ENCODE results near the gene DOK1.

Gene DOK1

DNA sequence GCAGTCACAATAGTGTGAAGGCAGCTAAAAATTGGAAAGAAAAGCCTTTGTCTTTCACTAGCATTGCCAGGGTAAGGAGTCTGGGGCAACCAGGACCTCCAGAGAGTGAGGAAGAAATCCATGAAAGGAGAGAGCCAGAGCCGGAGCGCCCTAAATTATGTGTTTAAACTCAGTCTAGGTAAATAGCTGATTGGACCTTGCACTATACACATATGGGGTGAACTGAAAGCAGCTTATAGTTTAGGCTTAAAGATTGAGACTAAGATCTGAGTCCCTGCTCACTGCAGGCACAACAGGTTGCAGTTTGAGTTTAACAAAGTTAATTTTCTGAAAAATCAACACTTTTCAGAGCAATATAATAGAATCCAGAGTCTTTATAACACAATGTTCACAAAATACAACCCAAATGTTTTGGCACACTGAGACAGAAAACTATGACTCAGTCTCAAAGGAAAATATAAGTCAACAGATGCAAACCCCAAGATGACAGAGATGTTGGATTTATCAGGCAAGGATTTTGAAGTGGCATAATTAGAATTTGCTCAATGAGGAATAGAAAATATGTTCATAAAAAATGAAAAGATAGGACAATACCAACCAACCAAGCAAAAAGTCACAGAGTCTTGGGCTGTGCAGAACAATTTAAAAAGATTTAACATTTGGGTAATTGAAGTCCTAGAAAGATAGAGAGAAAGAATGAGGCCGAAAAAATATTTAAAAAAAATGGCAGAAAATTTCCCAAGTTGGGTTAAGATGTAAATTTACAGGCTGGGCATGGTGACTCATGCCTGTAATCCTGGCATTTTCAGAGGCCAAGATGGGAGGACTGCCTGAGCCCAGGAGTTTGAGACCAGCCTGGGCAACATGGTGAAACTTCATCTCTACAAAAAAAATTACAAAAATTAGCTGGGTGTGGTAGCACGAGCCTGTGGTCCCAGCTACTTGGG is 39.6 kb downstream of the DOK1 start:
- Histone ChIP-seq H3K4me1 (no peaks in the 10 kb centered on the region), H3K4me3 (no peak overlapping the region), H3K27me3 (no peaks in the 10 kb centered on the region), H3K27ac (no peak overlapping the region), H3K9me3 (no peaks in the 10 kb centered on the region), H3K36me3 (no peaks in the 10 kb centered on the region), H3K4me2 (no peak overlapping the region), H4K20me1 (no peaks in the 10 kb centered on the region), H3K9ac (no peak overlapping the region)
- TF ChIP-seq Cebpa-rat (IDR thresholded peaks at IDR 0.05) = no peak

DNA sequence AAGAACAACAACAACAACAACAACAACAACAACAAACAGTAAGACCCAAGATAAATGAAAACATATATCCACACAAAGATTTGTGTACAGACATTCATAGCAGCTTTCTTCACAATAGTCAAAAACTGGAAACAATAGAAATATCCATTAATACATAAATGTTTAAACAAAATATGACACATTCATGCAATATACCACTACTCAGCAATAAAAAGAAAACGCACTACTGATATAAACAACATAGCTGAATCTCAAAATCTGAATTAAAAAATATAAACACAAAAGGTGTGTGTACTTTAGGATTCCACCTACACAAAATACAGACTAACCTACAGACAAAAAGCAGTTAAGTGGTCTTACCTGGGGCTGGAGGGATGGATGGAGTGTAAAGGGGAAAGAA is 42.1 kb downstream of the DOK1 start:
- no peaks in the 10 kb centered on the region for H3K36me3 ChIP-seq
- H4K20me1 ChIP-seq = no peaks in the 10 kb centered on the region
- no peak for TF ChIP-seq Cebpa-rat (IDR thresholded peaks at IDR 0.05)
- H3K9me3 ChIP-seq = no peaks in the 10 kb centered on the region
- no peak overlapping the region for H3K9ac ChIP-seq
- no peak overlapping the region for H3K4me3 ChIP-seq
- H3K27ac ChIP-seq = no peak overlapping the region
- H3K4me2 ChIP-seq = no peak overlapping the region
- H3K27me3 ChIP-seq = no peaks in the 10 kb centered on the region
- 0 out of 2 replicates have a peak, but pooled peaks cover 7% of the 10 kb centered on the region for H3K4me1 ChIP-seq

DNA sequence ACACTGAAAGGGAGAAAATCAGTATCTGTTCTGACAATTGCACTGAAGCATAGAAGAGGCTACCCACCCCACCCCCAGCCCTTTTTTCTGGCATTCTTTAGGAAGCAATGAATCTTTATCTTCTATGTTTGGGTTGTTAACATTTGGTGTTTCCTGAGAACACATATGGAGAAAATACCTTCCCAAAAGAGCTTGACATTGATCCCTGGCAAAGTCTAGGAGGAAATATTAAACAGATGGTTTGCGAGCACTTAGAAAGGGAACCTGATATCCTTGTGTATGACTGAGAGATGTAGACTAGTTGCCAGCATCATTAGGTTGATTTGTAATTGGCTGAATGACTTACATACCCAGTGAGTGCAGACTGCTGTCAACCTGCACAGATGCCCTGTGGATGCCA is 42.9 kb downstream of the DOK1 start:
- Histone ChIP-seq H3K9me3 (no peaks in the 10 kb centered on the region), H3K27ac (no peak overlapping the region), H3K27me3 (no peaks in the 10 kb centered on the region), H3K4me2 (no peak overlapping the region), H4K20me1 (no peaks in the 10 kb centered on the region), H3K4me1 (0 out of 2 replicates have a peak, but pooled peaks cover 7% of the 10 kb centered on the region), H3K9ac (no peak overlapping the region), H3K36me3 (no peaks in the 10 kb centered on the region), H3K4me3 (no peak overlapping the region)
- TF ChIP-seq Cebpa-rat (IDR thresholded peaks at IDR 0.05) = no peak

DNA sequence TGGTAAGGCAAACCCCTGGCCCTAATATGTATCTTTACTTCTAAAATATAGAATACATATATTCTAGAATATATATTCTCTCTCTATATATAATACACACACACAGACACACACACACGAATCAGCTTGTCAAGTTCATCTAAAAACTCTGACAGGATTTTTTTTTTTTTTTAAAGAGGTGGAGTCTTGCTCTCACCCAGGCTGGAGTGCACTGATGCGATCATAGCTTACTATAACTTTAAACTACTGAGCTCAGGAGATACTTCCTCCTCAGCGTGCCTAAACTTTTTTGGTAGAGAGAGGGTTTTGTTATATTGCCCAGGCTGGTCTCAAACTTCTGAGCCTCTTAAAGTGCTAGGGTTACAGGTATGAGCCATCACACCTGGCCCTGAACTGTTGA is 45.2 kb downstream of the DOK1 start:
- no peak for TF ChIP-seq Cebpa-rat (IDR thresholded peaks at IDR 0.05)
- Histone ChIP-seq H3K27ac (no peak overlapping the region), H3K4me3 (no peak overlapping the region), H4K20me1 (no peaks in the 10 kb centered on the region), H3K9me3 (no peaks in the 10 kb centered on the region), H3K36me3 (no peaks in the 10 kb centered on the region), H3K27me3 (no peaks in the 10 kb centered on the region), H3K9ac (no peak overlapping the region), H3K4me2 (no peak overlapping the region), H3K4me1 (0 out of 2 replicates have a peak, but pooled peaks cover 7% of the 10 kb centered on the region)

DNA sequence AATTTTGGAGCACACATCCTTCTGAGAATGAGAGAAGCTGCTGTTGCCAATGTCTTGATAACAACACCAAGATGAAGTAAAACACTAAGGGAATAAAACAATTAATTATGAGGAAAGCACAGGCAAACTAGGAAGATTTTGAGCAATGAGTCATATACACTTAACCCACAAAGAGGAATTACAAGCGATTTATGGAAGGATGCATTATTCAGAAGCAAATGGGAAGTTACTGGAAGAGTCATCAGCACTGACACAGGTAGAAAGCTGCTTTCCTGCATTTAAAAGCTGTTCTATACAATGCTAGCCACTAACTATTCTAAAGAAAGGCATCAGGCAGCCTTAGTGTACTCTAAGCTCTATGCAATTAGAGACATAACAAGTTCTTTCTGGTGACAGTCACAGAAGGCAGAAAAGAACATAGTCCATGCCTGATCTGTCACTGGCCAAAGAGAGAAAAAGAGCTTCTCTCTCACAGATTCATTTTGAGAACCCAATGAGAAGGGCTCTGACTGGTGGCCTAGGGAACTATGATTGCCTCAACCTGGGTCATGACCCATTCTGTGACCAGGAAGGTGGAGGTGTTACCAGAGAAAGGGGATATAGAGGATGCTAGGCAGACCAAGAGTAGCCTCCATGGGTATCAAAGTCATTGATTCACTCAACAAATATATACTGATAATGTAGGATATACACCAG is 48.2 kb downstream of the DOK1 start:
- Histone ChIP-seq H3K4me2 (no peak overlapping the region), H3K36me3 (no peaks in the 10 kb centered on the region), H3K27me3 (no peaks in the 10 kb centered on the region), H3K4me1 (0 out of 2 replicates have a peak, but pooled peaks cover 7% of the 10 kb centered on the region), H3K9ac (no peak overlapping the region), H4K20me1 (no peaks in the 10 kb centered on the region), H3K4me3 (no peak overlapping the region), H3K9me3 (no peaks in the 10 kb centered on the region), H3K27ac (no peak overlapping the region)
- no peak for TF ChIP-seq Cebpa-rat (IDR thresholded peaks at IDR 0.05)

DNA sequence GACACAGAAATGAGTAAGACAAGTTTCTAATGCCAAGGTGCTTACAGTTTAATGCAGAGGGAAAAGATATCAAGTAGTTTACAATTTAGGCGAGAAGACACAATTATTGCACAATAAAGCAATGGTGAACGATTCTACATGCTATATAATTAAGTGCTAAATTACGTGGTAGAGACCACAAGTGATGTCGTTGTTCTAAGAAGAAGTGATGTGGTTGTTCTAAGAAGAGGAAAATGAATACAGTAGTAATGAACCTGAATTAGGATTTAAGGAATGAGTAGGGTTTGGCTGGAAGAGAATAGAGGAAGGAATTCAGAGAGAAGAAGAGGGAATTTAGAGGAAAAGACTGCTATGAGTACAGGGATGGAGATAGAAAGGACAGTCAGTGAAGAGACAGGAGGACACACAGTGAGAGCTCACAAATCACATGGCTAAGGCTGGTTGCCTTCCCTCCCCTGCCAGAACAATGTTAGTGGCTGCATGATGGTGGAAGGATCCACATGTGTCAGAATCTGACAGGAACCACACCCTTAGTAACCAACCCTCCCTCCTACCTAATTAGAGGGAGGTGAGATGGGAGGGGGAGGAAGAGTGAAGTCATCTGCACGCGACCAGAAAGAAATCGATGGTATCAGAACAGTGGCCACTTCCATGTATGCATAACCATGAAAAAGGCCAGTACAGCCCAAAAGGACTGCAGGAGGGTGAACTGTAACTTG is 48.9 kb downstream of the DOK1 start:
- no peak overlapping the region for H3K27ac ChIP-seq
- no peaks in the 10 kb centered on the region for H3K9me3 ChIP-seq
- no peaks in the 10 kb centered on the region for H3K27me3 ChIP-seq
- no peaks in the 10 kb centered on the region for H4K20me1 ChIP-seq
- H3K4me3 ChIP-seq = no peak overlapping the region
- no peak overlapping the region for H3K4me2 ChIP-seq
- H3K9ac ChIP-seq = no peak overlapping the region
- 0 out of 2 replicates have a peak, but pooled peaks cover 7% of the 10 kb centered on the region for H3K4me1 ChIP-seq
- TF ChIP-seq Cebpa-rat (IDR thresholded peaks at IDR 0.05) = peak; percentile 55; the same call in 1 of the 2 replicates
- H3K36me3 ChIP-seq = no peaks in the 10 kb centered on the region

DNA sequence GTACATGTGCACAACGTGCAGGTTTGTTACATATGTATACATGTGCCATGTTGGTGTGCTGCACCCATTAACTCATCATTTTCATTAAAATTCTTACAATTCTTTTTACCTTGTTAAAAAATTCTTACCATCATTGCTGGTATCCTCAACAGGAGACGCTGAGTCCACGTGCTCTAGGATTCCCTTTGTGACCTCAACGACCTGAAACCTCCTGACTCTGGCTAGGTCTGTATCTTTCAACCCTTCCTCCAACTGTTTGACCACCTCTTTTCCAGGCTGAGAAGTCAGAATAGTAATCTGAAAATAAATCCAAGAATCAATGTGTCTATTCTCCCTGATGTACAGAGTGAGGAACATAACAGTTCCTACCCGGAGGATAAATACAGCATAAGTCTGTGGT is 52.4 kb downstream of the DOK1 start:
- H3K9me3 ChIP-seq = no peaks in the 10 kb centered on the region
- H3K27ac ChIP-seq = no peak overlapping the region
- H3K4me1 ChIP-seq = no peaks in the 10 kb centered on the region
- TF ChIP-seq Cebpa-rat (IDR thresholded peaks at IDR 0.05) = no peak
- H3K9ac ChIP-seq = no peak overlapping the region
- no peak overlapping the region for H3K4me3 ChIP-seq
- H3K36me3 ChIP-seq = no peaks in the 10 kb centered on the region
- no peaks in the 10 kb centered on the region for H4K20me1 ChIP-seq
- no peaks in the 10 kb centered on the region for H3K27me3 ChIP-seq
- H3K4me2 ChIP-seq = no peak overlapping the region
